ENCODE results near the gene NPHP4. TPM values are rescaled to one million over a fixed set of nuclear protein-coding genes. Genes with fewer than 3 reads are reported as not detected.

The NPHP4 gene
- total RNA-seq, 1 donor from 2014 or later: 4.0 TPM

- DNase-seq (ENCODE audit: low read depth, low spot score): no peak
These were observed 157.1 kb downstream of the NPHP4 start for GRCh38 chr1:5835179-5835562.

DNA sequence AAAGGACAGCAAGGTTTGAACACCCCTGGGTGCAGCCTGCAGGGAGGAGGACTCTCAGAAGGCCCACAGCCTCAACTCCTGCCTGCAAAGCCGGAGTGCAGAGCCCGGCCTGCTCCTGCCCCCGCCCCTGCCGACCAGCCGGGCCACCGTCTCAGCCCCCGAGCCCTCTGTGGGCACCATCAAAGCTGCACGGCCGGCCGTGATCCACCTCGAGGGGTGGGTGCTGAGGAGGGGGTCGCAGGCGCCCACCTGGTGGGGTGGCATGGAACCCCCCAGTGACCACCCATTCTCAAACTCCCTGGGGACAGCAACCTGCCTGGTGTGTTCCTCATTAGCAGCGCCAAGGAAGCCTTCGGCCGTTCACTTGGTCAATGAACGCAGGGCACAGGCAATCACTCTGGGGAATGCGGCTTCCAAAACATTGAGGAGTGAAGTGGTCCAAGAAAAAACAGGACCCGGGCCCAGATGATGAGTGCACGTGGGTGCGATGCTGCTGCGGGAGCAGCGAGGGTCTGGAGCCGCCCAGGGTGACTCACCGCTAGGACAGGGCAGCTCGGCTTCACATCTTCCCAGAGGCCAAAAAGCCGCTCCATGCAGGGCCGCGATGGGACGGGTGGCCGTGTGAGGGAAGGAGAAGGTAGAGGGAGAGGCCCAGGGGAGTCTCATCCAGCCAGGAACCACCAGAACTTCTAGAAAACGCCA, 157.6 kb downstream of the NPHP4 start:
- no peak for DNase-seq (ENCODE audit: low read depth, low spot score)

DNA sequence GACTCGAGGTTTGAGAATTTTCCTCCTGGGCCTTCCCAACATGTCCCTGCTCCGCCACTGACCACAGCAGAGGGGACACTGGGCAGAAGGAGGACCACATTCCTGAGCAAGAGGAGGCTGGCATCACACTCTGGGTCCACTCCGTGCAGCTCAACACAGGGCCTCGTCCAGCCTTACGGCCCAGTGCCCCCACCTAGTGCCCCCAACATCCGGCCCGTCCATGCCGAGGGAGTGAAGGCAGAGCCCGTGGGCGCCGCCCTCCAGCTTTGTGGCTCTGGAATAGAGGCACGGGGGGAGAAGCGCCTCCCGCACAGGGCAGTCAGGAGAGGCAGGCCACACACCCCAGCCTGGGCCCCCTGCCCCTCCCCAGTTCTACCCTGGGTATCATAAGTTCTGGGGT, 158.3 kb downstream of the NPHP4 start:
- no peak for DNase-seq (ENCODE audit: low read depth, low spot score)

DNA sequence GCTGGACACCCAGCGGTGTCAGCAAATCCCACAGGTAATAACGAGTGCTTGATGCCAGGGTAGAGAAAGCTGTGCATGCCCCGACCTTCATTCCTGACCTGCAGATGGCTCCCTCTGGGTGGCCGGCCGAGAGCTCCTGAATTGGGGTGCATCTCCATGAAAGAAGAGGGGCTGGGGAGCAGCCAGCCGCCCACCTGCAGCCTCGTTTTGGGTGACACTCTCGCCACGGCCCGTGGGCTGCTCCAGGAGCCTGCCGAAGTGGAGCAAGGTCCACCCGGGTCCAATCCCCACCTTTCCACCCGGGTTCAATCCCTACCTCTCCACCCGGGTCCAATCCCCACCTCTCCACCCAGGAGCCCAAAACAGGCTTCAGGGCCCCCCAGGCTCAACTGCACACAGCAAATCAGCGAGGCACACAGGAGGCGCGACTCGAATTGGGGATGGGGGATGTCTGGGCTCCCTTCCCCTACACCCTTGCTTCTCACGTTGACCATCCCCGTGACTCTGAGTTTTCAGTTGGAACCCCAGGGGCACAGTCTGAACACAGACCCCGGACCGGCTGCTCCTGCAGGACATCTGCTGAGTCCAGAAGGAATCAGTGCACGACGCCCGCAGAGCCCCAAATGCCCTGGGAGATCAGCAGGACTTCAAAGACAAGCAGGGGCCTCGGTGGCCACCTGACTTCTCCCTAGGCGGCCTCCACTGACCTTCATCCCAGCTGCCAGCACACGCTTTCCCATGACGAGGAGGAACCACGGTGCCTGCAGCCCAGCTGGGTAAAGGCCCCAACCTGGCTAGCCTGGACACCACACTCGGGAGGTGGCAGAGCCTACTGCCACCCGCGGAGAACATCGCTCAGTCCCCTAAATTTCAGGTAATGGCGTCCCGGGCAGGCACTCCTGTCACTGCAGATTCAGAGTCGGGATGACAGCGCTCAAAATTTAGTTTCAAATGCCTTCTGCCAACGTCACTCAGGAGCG, 159.0 kb downstream of the NPHP4 start:
- no peak for DNase-seq (ENCODE audit: low read depth, low spot score)

- DNase-seq (ENCODE audit: low read depth, low spot score): no peak
These were observed 160.5 kb downstream of the NPHP4 start for GRCh38 chr1:5831600-5832335.

GRCh38 chr1:5830771-5831599, 161.2 kb downstream of the NPHP4 start:
- no peak for DNase-seq (ENCODE audit: low read depth, low spot score)

DNA sequence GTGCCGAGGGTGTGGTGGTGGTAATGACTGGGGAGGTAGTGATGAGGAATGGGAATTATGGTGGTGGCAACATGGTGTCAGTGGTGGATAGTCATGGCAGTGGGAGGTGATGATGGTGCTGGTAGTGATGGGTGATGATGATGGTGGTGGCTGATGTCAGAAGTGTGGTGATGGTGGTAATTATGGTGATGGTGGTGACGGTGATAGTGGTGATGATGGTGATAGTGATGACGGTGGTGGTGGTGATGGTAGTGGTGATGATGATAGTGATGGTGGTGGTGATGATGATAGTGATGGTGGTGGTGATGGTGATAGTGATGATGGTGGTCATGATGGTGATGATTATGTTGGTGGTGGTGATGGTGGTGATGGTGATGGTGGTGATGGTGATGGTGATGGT, 162.8 kb downstream of the NPHP4 start:
- DNase-seq (ENCODE audit: low read depth, low spot score): no peak

DNA sequence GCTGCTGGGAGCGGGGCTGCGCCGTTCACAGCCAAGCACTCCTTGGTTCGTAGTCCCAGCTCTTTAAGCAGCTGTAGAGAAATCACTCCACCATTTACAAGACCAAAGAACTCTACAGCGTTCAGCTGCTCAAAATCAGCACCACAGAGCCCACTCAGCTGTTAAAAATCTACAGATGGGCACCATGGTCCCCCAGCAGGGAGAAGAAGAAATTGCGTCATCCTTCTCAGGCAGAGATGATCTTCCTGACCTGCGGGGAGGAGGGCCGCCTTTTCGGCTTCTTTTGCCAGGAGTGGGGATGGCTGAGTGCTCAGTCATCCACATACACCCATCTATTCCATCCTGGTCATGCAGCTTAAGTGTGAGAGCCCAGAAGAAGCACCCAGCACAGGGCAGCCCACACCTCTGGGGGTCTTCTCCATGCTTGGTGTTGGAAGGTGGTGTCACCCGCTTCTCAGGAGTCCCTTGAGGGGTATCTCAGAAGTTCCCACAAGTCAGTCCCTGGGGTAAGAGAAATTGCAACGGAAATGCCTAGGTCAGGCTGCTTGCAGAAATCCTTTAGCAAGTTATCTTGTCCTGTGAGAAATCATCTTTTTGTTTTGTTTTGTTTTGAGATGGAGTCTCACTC, 163.8 kb downstream of the NPHP4 start:
- no peak for DNase-seq (ENCODE audit: low read depth, low spot score)

DNA sequence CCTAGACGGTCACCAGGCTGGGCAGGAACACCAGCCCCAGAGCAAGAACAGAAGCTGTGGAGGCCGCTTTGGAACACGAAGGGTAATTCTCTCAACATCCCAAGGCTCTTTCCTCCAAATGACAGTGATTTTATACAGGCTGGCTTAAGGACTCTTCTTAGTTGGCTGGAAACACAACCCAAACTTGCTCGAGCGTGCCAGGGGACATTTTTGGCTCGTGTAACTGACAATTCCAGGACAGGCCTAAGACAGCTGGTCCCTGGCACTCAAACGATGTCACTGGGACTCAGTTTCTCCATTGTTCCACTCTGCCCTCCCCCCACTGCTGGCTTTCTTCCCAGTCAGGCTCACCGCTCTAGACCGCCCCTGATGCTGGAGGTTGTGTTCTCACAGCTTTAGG, 164.7 kb downstream of the NPHP4 start:
- no peak for DNase-seq (ENCODE audit: low read depth, low spot score)

DNA sequence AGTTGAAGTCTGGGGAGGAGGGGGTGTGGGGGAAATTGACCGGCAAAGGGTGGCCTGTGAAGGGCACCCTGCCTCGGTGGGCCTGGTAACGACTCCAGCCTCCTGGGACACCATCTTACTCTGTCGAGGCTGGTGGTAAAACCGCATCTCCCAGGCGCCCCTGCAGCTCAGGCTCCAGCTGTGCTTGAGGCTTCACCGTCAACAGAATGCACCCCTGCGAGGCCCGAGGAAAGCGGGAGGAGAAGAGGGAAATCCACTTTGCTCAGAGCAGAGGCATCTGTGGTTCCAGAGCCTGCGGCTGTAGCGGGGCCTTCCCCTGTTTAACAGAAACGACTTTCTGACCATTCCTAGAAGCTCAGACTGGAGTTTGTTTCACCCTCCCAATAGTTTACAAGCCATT, 165.6 kb downstream of the NPHP4 start:
- no peak for DNase-seq (ENCODE audit: low read depth, low spot score)

DNA sequence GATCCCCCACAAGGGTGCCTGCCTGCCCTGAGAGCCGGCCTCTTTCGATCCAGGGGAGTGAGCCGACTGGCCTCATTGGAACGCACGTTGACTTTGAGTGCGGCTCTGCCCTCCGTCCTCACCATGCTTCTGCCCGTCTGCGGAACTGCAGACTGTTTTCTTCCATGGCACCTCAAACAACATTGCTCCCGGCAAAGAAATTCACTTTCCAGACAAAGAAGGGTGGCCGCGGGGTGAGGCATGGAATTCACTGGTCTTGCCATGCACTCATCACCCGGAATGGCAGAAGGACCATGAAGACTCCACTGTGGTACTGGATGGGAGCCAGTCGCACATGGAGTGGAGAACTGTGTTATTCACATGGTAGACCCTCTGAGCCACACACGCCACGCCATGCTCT, 169.5 kb downstream of the NPHP4 start:
- no peak for DNase-seq (ENCODE audit: low read depth, low spot score)

GRCh38 chr1:5822266-5822665, 170.0 kb downstream of the NPHP4 start:
- DNase-seq (ENCODE audit: low read depth, low spot score): no peak

- no peak for DNase-seq (ENCODE audit: low read depth, low spot score)
These were observed 170.6 kb downstream of the NPHP4 start for GRCh38 chr1:5821540-5822176.

DNA sequence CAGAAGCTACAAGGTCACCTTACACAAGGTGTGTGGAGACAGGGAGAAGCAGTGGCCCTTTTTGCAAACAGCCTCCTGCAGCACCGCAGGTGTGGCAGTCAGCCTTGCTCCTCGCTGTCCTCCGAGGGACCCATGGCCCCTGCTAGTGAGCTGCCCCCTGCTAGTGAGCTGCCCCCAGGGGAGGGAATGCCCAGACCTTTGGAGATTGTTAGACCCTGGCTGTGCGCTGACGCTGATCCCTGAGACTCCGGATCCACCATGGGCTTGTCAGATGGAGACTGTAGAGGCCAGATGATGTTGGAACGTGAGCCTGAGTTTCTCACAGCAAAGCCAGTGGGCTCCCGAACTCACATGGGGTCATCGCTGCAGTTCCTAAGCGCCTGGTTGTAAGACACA, 172.2 kb downstream of the NPHP4 start:
- DNase-seq (ENCODE audit: low read depth, low spot score): no peak

DNA sequence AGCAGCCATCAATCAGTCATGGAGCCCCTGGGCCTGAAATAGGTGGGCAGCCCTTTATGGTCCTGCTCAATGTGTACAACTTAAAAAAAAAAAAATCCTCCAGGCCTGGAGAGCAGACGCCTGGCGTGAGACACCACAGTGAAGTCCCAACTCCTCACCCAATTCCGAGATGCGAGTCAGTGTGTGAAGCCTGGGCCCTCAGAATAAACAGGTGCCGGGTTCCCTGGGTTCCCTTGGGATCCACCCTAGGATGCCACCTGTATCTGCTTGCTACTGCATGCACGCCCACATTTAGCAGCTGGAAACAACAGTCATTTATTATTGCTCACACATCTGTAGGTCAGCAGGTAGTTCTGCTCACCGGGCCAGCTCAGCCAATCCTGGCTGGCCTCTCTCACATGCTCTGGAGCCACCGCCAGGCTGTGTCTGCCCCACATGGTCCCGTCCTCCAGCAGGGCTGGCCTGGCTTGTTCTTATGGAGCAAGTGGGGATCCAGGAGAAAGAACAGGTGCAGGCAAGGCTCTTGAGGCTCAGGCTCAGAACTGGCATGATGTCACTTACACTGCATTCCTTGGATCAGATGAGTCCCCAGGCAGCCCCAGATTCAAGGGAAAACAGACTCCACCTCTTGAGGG, 172.7 kb downstream of the NPHP4 start:
- DNase-seq (ENCODE audit: low read depth, low spot score): no peak

DNA sequence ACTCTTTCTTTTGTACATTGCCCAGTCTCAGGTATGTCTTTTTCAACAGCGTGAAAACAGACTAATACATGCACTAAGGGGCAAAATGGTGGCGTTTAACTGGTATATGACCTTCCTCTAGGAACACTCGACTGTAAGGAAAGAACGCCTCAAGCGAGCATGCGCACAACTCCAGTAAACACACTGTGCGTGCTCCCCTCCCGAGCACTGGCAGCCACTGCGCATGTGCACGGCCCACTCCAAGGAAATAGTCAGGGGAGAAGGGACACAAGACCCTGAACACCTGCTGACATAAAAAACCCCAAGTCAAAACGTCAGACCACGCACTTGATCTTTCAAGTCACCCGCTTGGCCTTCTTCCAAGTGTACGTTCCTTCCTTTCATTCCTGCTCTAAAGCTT, 173.5 kb downstream of the NPHP4 start:
- no peak for DNase-seq (ENCODE audit: low read depth, low spot score)

- DNase-seq (ENCODE audit: low read depth, low spot score): no peak
These were observed 176.5 kb downstream of the NPHP4 start for GRCh38 chr1:5815716-5816115.

DNA sequence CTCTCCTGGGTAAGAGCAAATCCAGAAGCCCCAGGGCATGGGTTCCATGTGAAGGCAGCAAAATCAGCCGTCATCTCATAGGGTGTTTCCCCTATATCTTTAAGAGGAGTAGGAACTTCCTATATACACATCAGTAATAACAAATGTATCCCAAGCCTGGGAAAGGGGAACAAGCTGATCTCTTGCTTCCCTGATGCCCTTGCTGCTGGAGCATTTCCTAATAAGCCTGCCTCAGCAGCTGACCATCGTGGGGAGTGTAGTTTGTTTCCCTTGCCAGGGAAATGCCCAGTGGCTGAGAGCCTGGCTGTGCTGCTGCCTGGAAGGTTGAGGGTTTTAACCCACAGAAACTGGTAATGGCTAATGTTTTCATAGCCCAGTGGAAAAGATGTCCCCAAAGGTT, 177.0 kb downstream of the NPHP4 start:
- no peak for DNase-seq (ENCODE audit: low read depth, low spot score)

- DNase-seq (ENCODE audit: low read depth, low spot score): no peak
These were observed 178.1 kb downstream of the NPHP4 start for GRCh38 chr1:5814046-5814619.
